ENCODE data around the gene CBFA2T2. TPM values are rescaled to one million over a fixed set of nuclear protein-coding genes. Genes with fewer than 3 reads are reported as not detected.

CBFA2T2 gene
- total and polyA plus RNA-seq, 10 of the 15 experiments (the other 5 are each of a cell fraction or from before 2014, with no cell fraction given) = 0.61 to 8.6 (median 5.5) TPM

GRCh38 chr20:33667676-33668465 is 178.0 kb downstream of the CBFA2T2 start (continued):
- no peak for TF ChIP-seq NR2C2 (IDR thresholded peaks at IDR 0.05; ENCODE audit: borderline replicate concordance, control insufficient read depth, insufficient read length, low read depth)
- 0 out of 3 replicates have a peak, but pooled peaks have one; percentile 27 for TF ChIP-seq POU2F2 (IDR thresholded peaks at IDR 0.05; ENCODE audit: borderline replicate concordance, low read depth, low read length)
- no peak for TF ChIP-seq FOXK2 (IDR thresholded peaks at IDR 0.05)
- 0 out of 2 replicates have a peak, but pooled peaks have one; percentile 31 for TF ChIP-seq BACH1 (IDR thresholded peaks at IDR 0.05; ENCODE audit: borderline replicate concordance)
- TF ChIP-seq NR2F1 (conservative IDR thresholded peaks at IDR 0.05) = peak; percentile 83
- TF ChIP-seq SMC3 (IDR thresholded peaks at IDR 0.05; ENCODE audit: borderline replicate concordance, low read length) = peak; percentile 92
- TF ChIP-seq SMARCA5 (IDR thresholded peaks at IDR 0.05) = peak; percentile 92; the same call in 1 of the 2 replicates
- TF ChIP-seq ZBTB40 (IDR thresholded peaks at IDR 0.05; ENCODE audit: borderline replicate concordance) = peak; percentile 47
- peak; percentile 22 for TF ChIP-seq MYC (IDR thresholded peaks at IDR 0.05; ENCODE audit: insufficient read depth, insufficient read length, insufficient replicate concordance, low read length, severe bottlenecking)
- 0 out of 2 replicates have a peak, but pooled peaks have one; percentile 51 for TF ChIP-seq NBN (IDR thresholded peaks at IDR 0.05)
- no peak for TF ChIP-seq BRCA1 (IDR thresholded peaks at IDR 0.05; ENCODE audit: low read depth, low read length)
- TF ChIP-seq TCF12 (IDR thresholded peaks at IDR 0.05; ENCODE audit: low read depth, low read length) = no peak
- TF ChIP-seq ESRRA (IDR thresholded peaks at IDR 0.05; ENCODE audit: low read length) = no peak; the same call in 1 of the 2 replicates
- TF ChIP-seq BHLHE40 (IDR thresholded peaks at IDR 0.05; ENCODE audit: borderline replicate concordance in 1 of 2, low read depth in 2 of 2, low read length in 1 of 2) = peak in 1 of 2 experiments; percentile 37; a peak in 2 of 4 replicates
- TF ChIP-seq SP1 (IDR thresholded peaks at IDR 0.05; ENCODE audit: low read depth, low read length) = no peak
- TF ChIP-seq SREBF1 (IDR thresholded peaks at IDR 0.05; ENCODE audit: low read length) = no peak
- TF ChIP-seq DPF2 (IDR thresholded peaks at IDR 0.05) = peak; percentile 40; the same call in 1 of the 2 replicates
- no peak for TF ChIP-seq ASH2L (IDR thresholded peaks at IDR 0.05; ENCODE audit: borderline replicate concordance, low read depth)
- peak; percentile 91 for TF ChIP-seq YY1 (IDR thresholded peaks at IDR 0.05; ENCODE audit: low read depth, low read length)
- no peak for TF ChIP-seq ZNF384 (IDR thresholded peaks at IDR 0.05; ENCODE audit: borderline replicate concordance, low read depth, low read length)
- 0 out of 2 replicates have a peak, but pooled peaks have one; percentile 18 for TF ChIP-seq IRF4 (IDR thresholded peaks at IDR 0.05; ENCODE audit: low read depth, low read length)
- TF ChIP-seq POLR2AphosphoS5 (IDR thresholded peaks at IDR 0.05; ENCODE audit: low read length) = no peak
- TF ChIP-seq KDM1A (IDR thresholded peaks at IDR 0.05; ENCODE audit: borderline replicate concordance) = no peak
- TF ChIP-seq PAX5 (IDR thresholded peaks at IDR 0.05; ENCODE audit: borderline replicate concordance, low read depth, low read length) = no peak
- TF ChIP-seq, protein P1, sequence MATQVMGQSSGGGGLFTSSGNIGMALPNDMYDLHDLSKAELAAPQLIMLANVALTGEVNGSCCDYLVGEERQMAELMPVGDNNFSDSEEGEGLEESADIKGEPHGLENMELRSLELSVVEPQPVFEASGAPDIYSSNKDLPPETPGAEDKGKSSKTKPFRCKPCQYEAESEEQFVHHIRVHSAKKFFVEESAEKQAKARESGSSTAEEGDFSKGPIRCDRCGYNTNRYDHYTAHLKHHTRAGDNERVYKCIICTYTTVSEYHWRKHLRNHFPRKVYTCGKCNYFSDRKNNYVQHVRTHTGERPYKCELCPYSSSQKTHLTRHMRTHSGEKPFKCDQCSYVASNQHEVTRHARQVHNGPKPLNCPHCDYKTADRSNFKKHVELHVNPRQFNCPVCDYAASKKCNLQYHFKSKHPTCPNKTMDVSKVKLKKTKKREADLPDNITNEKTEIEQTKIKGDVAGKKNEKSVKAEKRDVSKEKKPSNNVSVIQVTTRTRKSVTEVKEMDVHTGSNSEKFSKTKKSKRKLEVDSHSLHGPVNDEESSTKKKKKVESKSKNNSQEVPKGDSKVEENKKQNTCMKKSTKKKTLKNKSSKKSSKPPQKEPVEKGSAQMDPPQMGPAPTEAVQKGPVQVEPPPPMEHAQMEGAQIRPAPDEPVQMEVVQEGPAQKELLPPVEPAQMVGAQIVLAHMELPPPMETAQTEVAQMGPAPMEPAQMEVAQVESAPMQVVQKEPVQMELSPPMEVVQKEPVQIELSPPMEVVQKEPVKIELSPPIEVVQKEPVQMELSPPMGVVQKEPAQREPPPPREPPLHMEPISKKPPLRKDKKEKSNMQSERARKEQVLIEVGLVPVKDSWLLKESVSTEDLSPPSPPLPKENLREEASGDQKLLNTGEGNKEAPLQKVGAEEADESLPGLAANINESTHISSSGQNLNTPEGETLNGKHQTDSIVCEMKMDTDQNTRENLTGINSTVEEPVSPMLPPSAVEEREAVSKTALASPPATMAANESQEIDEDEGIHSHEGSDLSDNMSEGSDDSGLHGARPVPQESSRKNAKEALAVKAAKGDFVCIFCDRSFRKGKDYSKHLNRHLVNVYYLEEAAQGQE (IDR thresholded peaks at IDR 0.05; ENCODE audit: low read depth, low read length) = no peak
